WTC11 (cell line): Measurements from ENCODE around the gene CHTF18. TPM values are rescaled to one million over a fixed set of nuclear protein-coding genes. Genes with fewer than 3 reads are reported as not detected.

ENCODE experiments used
- ATAC-seq: fragments of 200-7000 bp; cut with Tn5 transposase; 2 replicates; pipeline ENCODE4 v1.10.0; 2021; ENCODE audit warnings: mild to moderate bottlenecking, moderate library complexity
- CTCF ChIA-PET: fragments of 300-600 bp; sonication (Branson Sonifier 250); formaldehyde crosslinking; loops from one replicate; lab custom pipeline; 2021; ENCODE audit warnings: antibody characterized with exemption; lab: Charles Lee
- POLR2A ChIA-PET: fragments of 350-600 bp; sonication (Branson Sonifier 250); formaldehyde crosslinking; loops from one replicate; lab custom pipeline; 2021; ENCODE audit warnings: antibody characterized with exemption; lab: Charles Lee
- DNase-seq: peaks from one replicate; pipeline ENCODE4 v3.0.0; 2021; ENCODE audit warnings: low spot score
- H3K27ac Mint-ChIP-seq: 2 replicates; pipeline ENCODE4 v1.8.0; 2021; ENCODE audit warnings: mixed read lengths
- H3K27me3 Mint-ChIP-seq: 2 replicates; pipeline ENCODE4 v1.8.0; 2021; ENCODE audit warnings: low read depth, mild to moderate bottlenecking, moderate library complexity, mixed read lengths
- H3K36me3 Mint-ChIP-seq: 2 replicates; pipeline ENCODE4 v1.8.0; 2021; ENCODE audit warnings: mixed read lengths
- H3K4me1 Mint-ChIP-seq: 2 replicates; pipeline ENCODE4 v1.8.0; 2022; ENCODE audit warnings: mixed read lengths
- H3K4me3 Mint-ChIP-seq: 2 replicates; pipeline ENCODE4 v1.8.0; 2021; ENCODE audit warnings: mild to moderate bottlenecking, moderate library complexity, mixed read lengths
- H3K9me3 Mint-ChIP-seq: 2 replicates; pipeline ENCODE4 v1.8.0; 2021; ENCODE audit warnings: mixed read lengths
- ATF2 ChIP-seq: sonication (generic); formaldehyde crosslinking; IDR thresholded peaks from 2 replicates; pipeline ENCODE4 v1.8.1; 2022; ENCODE audit warnings: low read depth, missing genetic modification reagents, borderline replicate concordance
- ETV6 ChIP-seq: sonication (generic); formaldehyde crosslinking; IDR thresholded peaks from 2 replicates; pipeline ENCODE4 v1.8.1; 2022; ENCODE audit warnings: mild to moderate bottlenecking, missing genetic modification reagents
- FOXJ3 ChIP-seq: sonication (generic); formaldehyde crosslinking; IDR thresholded peaks from 2 replicates; pipeline ENCODE4 v1.9.0; 2021; ENCODE audit warnings: missing genetic modification reagents, mild to moderate bottlenecking, borderline replicate concordance
- JUN ChIP-seq: sonication (generic); formaldehyde crosslinking; IDR thresholded peaks from 2 replicates; pipeline ENCODE4 v1.8.0; 2023; ENCODE audit warnings: mild to moderate bottlenecking, missing genetic modification reagents
- MAX ChIP-seq: sonication (generic); formaldehyde crosslinking; IDR thresholded peaks from 2 replicates; pipeline ENCODE4 v1.8.0; 2022; ENCODE audit warnings: mild to moderate bottlenecking, missing genetic modification reagents
- RELA ChIP-seq: sonication (generic); formaldehyde crosslinking; IDR thresholded peaks from 2 replicates; pipeline ENCODE4 v1.8.1; 2022; ENCODE audit warnings: missing genetic modification reagents, mild to moderate bottlenecking, borderline replicate concordance
- TEAD1 ChIP-seq: sonication (generic); formaldehyde crosslinking; IDR thresholded peaks from 2 replicates; pipeline ENCODE4 v1.8.0; 2022; ENCODE audit warnings: mild to moderate bottlenecking, missing genetic modification reagents
- ZNF138 ChIP-seq: sonication (generic); formaldehyde crosslinking; conservative IDR thresholded peaks from 2 replicates; pipeline ENCODE4 v1.8.1; 2022; ENCODE audit warnings: mild to moderate bottlenecking, moderate library complexity, missing genetic modification reagents
- ZNF281 ChIP-seq: sonication (generic); formaldehyde crosslinking; IDR thresholded peaks from 2 replicates; pipeline ENCODE4 v1.8.0; 2023; ENCODE audit warnings: mild to moderate bottlenecking, missing genetic modification reagents
- ZNF317 ChIP-seq: sonication (generic); formaldehyde crosslinking; IDR thresholded peaks from 2 replicates; pipeline ENCODE4 v1.8.1; 2023; ENCODE audit warnings: low read depth, mild to moderate bottlenecking, moderate library complexity, missing genetic modification reagents, borderline replicate concordance
- ZNF416 ChIP-seq: fragments of 250-450 bp; sonication (Bioruptor Pico); IDR thresholded peaks from 2 replicates; pipeline ENCODE4 v1.9.0; 2021; ENCODE audit warnings: mild to moderate bottlenecking, inconsistent platforms
- ZNF425 ChIP-seq: fragments of 250-450 bp; sonication (Bioruptor Pico); conservative IDR thresholded peaks from 2 replicates; pipeline ENCODE4 v1.9.0; 2021; ENCODE audit warnings: mild to moderate bottlenecking
- total RNA-seq: library from RNA; stranded (reverse); gene quantifications from 3 replicates; pipeline ENCODE4 v1.2.3, GENCODE V29; 2021
- TF ChIP-seq, protein P1 (sequence below): sonication (generic); formaldehyde crosslinking; IDR thresholded peaks from 2 replicates; pipeline ENCODE4 v1.8.0; 2022; ENCODE audit warnings: mild to moderate bottlenecking, missing genetic modification reagents
- TF ChIP-seq, protein P2 (sequence below): sonication (generic); formaldehyde crosslinking; IDR thresholded peaks from 2 replicates; pipeline ENCODE4 v1.8.0; 2022; ENCODE audit warnings: mild to moderate bottlenecking, missing genetic modification reagents
- TF ChIP-seq, protein P3 (sequence below): sonication (generic); formaldehyde crosslinking; conservative IDR thresholded peaks from 2 replicates; pipeline ENCODE4 v1.8.1; 2023; ENCODE audit warnings: mild to moderate bottlenecking, low read depth, missing genetic modification reagents, moderate library complexity

Gene CHTF18
- total RNA-seq, 1 experiment from 2014 or later = 183 TPM

GRCh38 chr16:787978-788398 is 432 bp upstream of the CHTF18 start, which contains the start of gene RPUSD1:
RPUSD1 (minus strand) TSS chr16:788381; CDS start chr16:787737, 644 bp downstream.
- ChIA-PET CTCF (interaction anchor here (0.9 to 3.0 kb wide), 22 partner anchors 12 to 315 kb away, joined by 3 to 22 read pairs (median 6); partner anchors contain the start of genes ANTKMT, CCDC78, CIAO3 and GNG13), POLR2A (interaction anchor here (0.7 to 2.7 kb wide), 7 partner anchors 9 to 93 kb away, joined by 3 to 12 read pairs (median 3); partner anchors contain the start of genes ANTKMT and GNG13)
- Mint-ChIP-seq H3K36me3 (peaks cover 11% of the 10 kb centered on the region), H3K4me1 (no peaks in the 10 kb centered on the region), H3K27me3 (no peaks in the 10 kb centered on the region), H3K9me3 (no peaks in the 10 kb centered on the region), H3K4me3 (peak within 1 kb of the TSS; percentile 83), H3K27ac (no peak within 1 kb of the TSS; the same call in 1 of the 2 replicates)
- TF ChIP-seq ATF2 (CRISPR knock-in tag) = no peak
- TF ChIP-seq MAX (CRISPR knock-in tag) = no peak
- no peak for TF ChIP-seq ZNF138 (CRISPR knock-in tag)
- TF ChIP-seq RELA (CRISPR knock-in tag) = no peak
- no peak for TF ChIP-seq ETV6 (CRISPR knock-in tag)
- TF ChIP-seq TEAD1 (CRISPR knock-in tag) = no peak
- TF ChIP-seq ZNF416 (CRISPR knock-in tag) = 0 out of 2 replicates have a peak, but pooled peaks have one; percentile 31
- TF ChIP-seq, protein P1, sequence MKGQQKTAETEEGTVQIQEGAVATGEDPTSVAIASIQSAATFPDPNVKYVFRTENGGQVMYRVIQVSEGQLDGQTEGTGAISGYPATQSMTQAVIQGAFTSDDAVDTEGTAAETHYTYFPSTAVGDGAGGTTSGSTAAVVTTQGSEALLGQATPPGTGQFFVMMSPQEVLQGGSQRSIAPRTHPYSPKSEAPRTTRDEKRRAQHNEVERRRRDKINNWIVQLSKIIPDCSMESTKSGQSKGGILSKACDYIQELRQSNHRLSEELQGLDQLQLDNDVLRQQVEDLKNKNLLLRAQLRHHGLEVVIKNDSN (CRISPR knock-in tag) = no peak
- TF ChIP-seq FOXJ3 (CRISPR knock-in tag) = no peak
- no peak for TF ChIP-seq ZNF317 (CRISPR knock-in tag)
- no peak for TF ChIP-seq JUN
- TF ChIP-seq ZNF281 (CRISPR knock-in tag) = no peak
- TF ChIP-seq, protein P2, sequence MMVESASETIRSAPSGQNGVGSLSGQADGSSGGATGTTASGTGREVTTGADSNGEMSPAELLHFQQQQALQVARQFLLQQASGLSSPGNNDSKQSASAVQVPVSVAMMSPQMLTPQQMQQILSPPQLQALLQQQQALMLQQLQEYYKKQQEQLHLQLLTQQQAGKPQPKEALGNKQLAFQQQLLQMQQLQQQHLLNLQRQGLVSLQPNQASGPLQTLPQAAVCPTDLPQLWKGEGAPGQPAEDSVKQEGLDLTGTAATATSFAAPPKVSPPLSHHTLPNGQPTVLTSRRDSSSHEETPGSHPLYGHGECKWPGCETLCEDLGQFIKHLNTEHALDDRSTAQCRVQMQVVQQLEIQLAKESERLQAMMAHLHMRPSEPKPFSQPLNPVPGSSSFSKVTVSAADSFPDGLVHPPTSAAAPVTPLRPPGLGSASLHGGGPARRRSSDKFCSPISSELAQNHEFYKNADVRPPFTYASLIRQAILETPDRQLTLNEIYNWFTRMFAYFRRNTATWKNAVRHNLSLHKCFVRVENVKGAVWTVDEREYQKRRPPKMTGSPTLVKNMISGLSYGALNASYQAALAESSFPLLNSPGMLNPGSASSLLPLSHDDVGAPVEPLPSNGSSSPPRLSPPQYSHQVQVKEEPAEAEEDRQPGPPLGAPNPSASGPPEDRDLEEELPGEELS = peak; percentile 44; the same call in 1 of the 2 replicates
- TF ChIP-seq, protein P3, sequence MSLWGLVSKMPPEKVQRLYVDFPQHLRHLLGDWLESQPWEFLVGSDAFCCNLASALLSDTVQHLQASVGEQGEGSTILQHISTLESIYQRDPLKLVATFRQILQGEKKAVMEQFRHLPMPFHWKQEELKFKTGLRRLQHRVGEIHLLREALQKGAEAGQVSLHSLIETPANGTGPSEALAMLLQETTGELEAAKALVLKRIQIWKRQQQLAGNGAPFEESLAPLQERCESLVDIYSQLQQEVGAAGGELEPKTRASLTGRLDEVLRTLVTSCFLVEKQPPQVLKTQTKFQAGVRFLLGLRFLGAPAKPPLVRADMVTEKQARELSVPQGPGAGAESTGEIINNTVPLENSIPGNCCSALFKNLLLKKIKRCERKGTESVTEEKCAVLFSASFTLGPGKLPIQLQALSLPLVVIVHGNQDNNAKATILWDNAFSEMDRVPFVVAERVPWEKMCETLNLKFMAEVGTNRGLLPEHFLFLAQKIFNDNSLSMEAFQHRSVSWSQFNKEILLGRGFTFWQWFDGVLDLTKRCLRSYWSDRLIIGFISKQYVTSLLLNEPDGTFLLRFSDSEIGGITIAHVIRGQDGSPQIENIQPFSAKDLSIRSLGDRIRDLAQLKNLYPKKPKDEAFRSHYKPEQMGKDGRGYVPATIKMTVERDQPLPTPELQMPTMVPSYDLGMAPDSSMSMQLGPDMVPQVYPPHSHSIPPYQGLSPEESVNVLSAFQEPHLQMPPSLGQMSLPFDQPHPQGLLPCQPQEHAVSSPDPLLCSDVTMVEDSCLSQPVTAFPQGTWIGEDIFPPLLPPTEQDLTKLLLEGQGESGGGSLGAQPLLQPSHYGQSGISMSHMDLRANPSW = no peak
- no peak for TF ChIP-seq ZNF425 (CRISPR knock-in tag)
- peak; percentile 12 for ATAC-seq
- DNase-seq = peak; percentile 52
